ENCODE measurements around the gene SPNS3. TPM values are rescaled to one million over a fixed set of nuclear protein-coding genes. Genes with fewer than 3 reads are reported as not detected.

The SPNS3 gene
- total RNA-seq, 1 donor from 2014 or later, result not detected

DNA sequence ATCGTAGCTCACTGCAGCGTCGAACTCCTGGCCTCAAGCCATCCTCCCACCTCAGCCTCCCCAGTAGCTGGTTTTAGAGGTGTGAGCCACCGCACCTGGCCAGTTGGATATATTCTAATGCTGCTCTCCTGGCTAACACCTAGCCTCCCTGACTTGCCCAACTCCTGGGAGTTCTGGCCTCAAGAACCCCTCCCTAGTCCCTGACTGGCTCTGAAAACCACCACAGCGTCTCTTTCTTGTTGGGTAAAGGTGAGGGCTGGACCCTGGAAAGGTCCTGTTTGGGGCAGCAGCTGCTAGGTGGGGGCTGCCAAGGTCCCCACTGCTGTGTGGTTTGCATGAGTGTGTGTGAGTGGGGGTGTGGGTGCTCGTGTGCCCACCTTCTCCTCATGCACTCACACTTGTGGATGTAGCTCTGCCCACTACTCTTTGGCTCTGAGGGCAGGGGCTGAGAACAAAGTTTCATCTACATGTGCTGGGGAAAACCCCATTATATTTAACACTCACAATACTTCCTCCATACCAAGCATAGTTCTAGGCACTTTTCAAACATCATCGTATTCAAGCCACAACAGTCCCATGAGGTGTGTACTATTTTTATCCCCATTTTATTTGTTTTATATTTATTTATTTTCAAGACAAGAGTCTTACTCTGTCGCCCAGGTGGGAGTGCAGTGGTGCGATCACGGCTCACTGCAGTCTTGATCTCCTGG, 7.1 kb upstream of the SPNS3 start:
- no peak for TF ChIP-seq CTCF (IDR thresholded peaks at IDR 0.05; ENCODE audit: partially characterized antibody, unreplicated experiment)
- H3K4me1 Mint-ChIP-seq (ENCODE audit: low read depth, unreplicated experiment), result peaks cover 3% of the 10 kb centered on the region
- no peak overlapping the region for H3K27ac Mint-ChIP-seq (ENCODE audit: unreplicated experiment)
- H3K36me3 Mint-ChIP-seq (ENCODE audit: unreplicated experiment), result no peaks in the 10 kb centered on the region
- no peak overlapping the region for H3K4me3 Mint-ChIP-seq (ENCODE audit: unreplicated experiment)
- H3K27me3 Mint-ChIP-seq (ENCODE audit: unreplicated experiment), result no peaks in the 10 kb centered on the region
- DNase-seq, result no peak
- H3K9me3 Mint-ChIP-seq (ENCODE audit: unreplicated experiment), result no peaks in the 10 kb centered on the region

DNA sequence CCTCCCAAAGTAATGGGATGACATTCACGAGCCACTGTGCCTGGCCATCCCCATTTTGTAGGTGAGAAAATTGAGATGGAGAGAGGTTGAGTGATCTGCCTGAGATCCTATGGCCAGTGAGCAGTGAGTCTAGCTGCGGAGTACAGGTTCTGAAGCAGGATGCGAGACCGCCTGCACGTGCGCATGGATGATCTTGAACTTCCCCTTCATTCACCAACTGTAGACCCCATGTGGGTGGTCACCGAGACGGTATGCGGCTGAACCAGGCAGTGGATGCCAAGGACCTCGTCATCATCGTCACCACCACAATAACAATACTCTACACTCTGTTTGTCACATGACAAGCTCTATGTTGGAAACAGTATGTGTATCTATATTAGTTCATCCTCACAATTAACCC, 6.2 kb upstream of the SPNS3 start:
- no peak overlapping the region for H3K4me3 Mint-ChIP-seq (ENCODE audit: unreplicated experiment)
- no peak for TF ChIP-seq CTCF (IDR thresholded peaks at IDR 0.05; ENCODE audit: partially characterized antibody, unreplicated experiment)
- no peaks in the 10 kb centered on the region for H3K36me3 Mint-ChIP-seq (ENCODE audit: unreplicated experiment)
- no peak overlapping the region for H3K27ac Mint-ChIP-seq (ENCODE audit: unreplicated experiment)
- no peak for DNase-seq
- no peaks in the 10 kb centered on the region for H3K9me3 Mint-ChIP-seq (ENCODE audit: unreplicated experiment)
- peaks cover 3% of the 10 kb centered on the region for H3K4me1 Mint-ChIP-seq (ENCODE audit: low read depth, unreplicated experiment)
- no peaks in the 10 kb centered on the region for H3K27me3 Mint-ChIP-seq (ENCODE audit: unreplicated experiment)

DNA sequence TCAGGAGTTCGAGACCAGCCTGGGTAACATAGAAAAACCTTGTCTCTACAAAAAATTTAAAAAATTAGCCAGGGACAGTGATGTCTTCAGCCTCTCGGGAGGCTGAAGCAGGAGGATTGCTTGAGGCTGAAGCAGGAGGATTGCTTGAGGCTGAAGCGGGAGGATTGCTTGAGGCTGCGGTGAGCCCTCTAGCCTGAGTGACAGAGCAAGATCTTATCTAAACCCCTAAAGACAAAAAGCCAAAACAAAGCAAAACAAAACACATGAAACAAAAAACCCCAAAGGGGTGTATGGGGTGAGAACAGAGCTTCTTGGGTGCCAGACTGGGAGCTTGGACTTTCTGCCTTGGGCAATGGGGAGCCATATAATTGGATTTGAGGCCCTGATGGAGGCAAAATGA, 2.6 kb downstream of the SPNS3 start:
- TF ChIP-seq CTCF (IDR thresholded peaks at IDR 0.05; ENCODE audit: partially characterized antibody, unreplicated experiment), result no peak
- H3K36me3 Mint-ChIP-seq (ENCODE audit: unreplicated experiment), result no peaks in the 10 kb centered on the region
- H3K9me3 Mint-ChIP-seq (ENCODE audit: unreplicated experiment), result peaks cover 5% of the 10 kb centered on the region
- DNase-seq, result no peak
- H3K4me3 Mint-ChIP-seq (ENCODE audit: unreplicated experiment), result no peak overlapping the region
- peaks cover 14% of the 10 kb centered on the region for H3K27me3 Mint-ChIP-seq (ENCODE audit: unreplicated experiment)
- peaks cover 8% of the 10 kb centered on the region for H3K4me1 Mint-ChIP-seq (ENCODE audit: low read depth, unreplicated experiment)
- H3K27ac Mint-ChIP-seq (ENCODE audit: unreplicated experiment), result no peak overlapping the region

- Mint-ChIP-seq H3K27me3 (ENCODE audit: unreplicated experiment) (peaks cover 15% of the 10 kb centered on the region), H3K9me3 (ENCODE audit: unreplicated experiment) (peaks cover 7% of the 10 kb centered on the region), H3K4me1 (ENCODE audit: low read depth, unreplicated experiment) (peaks cover 8% of the 10 kb centered on the region), H3K4me3 (ENCODE audit: unreplicated experiment) (no peak overlapping the region), H3K36me3 (ENCODE audit: unreplicated experiment) (no peaks in the 10 kb centered on the region), H3K27ac (ENCODE audit: unreplicated experiment) (no peak overlapping the region)
- TF ChIP-seq CTCF (IDR thresholded peaks at IDR 0.05; ENCODE audit: partially characterized antibody, unreplicated experiment), result no peak
- DNase-seq, result no peak
These were observed 3.1 kb downstream of the SPNS3 start for GRCh38 chr17:4436846-4437245.

DNA sequence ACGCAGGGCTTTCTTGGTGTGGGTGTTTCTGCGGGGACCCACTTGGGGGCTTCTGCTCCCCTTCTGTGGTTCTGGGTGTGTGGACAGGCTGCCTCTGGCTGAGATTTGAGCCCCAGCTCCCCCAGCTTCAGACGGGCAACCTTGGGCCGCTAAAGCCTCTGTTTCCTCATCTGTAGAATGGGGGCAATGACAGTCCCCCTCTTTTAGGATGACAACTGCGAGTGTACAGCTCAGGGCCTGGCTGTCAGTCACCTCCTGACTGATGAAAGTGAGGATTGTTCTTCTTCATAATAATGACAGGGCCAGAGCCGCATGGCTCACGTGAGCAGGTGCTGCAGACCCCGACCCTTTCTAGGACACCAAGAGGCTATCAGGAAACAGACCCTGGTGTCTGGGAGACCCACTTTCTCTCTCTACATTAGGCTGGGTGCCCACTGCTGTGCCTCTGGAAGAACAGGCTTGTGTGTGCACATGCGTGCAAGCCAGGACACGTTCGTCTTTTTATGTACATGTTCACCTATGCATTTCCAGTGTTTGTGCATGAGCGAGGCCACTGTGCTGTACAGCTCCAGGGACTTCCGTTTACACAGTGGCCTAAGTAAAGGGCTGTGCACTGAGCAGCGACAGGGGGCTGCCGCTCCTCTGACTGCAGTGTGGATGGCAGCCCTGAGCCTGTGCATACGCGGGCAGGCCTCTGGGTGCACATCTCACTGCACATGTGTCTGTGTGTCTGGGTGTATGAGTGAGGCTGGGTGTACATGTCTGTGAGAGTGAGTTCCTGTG, 4.6 kb downstream of the SPNS3 start:
- Mint-ChIP-seq H3K4me3 (ENCODE audit: unreplicated experiment) (no peak overlapping the region), H3K9me3 (ENCODE audit: unreplicated experiment) (peaks cover 6% of the 10 kb centered on the region), H3K36me3 (ENCODE audit: unreplicated experiment) (no peaks in the 10 kb centered on the region), H3K4me1 (ENCODE audit: low read depth, unreplicated experiment) (peaks cover 8% of the 10 kb centered on the region), H3K27ac (ENCODE audit: unreplicated experiment) (no peak overlapping the region), H3K27me3 (ENCODE audit: unreplicated experiment) (peaks cover 15% of the 10 kb centered on the region)
- TF ChIP-seq CTCF (IDR thresholded peaks at IDR 0.05; ENCODE audit: partially characterized antibody, unreplicated experiment), result no peak
- DNase-seq, result no peak
